ENCODE results near the gene EML2.

Gene EML2

DNA sequence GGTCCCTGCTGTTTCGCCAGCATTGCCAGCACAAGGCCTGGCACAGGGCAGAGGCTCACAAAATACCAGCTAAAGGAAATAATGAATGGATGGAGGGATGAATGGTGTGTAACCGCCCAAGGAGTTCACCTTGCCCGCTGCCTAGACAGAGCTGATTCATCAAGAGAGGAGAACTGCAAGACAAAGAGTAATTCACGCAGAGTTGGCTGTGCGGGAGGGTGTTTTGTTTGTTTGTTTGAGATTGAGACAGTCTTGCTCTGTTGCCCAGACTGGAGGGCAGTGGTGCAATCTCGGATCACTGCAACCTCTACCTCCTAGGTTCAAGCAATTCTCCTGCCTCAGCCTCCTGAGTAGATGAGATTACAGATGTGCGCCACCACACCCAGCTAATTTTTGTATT, 57.6 kb downstream of the EML2 start:
- no peak for DNase-seq

DNA sequence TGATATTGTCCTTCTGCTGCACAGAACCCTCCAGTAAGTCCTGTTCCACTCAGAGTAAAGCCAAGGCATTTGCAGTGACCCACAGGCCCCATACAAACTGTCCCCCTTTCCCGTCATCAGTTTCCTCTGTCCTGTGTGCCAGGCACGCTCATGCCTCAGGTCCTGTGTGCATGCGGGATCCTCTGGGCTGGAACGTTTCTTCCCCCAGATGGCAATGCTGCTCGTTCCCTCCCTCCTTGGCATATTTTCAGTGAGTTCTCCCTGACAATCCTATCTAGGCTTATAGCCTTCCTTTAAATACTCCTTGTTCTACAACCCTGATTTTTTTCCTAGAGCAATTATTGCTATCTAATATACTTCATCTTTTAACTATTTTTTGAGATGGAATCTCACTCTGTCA, 60.3 kb downstream of the EML2 start:
- DNase-seq, result no peak

DNA sequence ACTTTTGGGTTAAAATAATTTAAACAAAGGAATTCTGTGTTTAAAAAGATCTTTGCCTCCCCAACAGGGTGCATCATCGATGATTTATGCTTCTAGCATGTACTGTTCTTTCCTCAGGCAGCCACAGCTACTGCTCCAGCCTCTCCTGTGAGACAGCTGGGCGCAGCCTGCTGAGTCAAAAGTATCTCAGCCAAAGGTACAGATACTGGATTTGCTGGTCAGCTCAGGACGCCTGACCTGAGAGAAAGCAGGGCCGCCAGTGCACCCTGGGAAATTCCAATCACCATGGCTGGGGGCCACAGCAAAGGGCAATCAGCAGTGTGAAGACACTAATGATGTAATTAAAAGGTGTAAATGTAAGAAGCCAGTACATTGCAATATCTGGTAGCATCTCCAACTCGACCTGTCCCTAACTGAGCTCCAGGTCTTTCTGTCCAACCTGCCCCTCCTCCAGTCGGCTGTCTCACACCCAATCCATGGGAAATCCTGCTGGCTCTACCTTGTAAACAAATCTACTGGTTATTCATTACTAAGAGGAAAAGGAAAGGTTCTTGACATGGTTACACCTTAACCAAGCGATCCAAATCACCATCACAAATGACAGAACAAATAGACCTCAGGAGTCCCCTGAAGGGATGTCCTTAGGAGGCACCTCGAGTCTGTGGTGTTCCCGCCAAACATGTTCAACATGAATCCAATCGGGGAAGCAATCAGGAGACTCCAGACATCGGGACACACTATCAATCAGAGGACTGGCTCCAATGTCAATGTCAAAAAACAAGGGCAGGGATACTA, 61.9 kb downstream of the EML2 start:
- no peak for DNase-seq

DNA sequence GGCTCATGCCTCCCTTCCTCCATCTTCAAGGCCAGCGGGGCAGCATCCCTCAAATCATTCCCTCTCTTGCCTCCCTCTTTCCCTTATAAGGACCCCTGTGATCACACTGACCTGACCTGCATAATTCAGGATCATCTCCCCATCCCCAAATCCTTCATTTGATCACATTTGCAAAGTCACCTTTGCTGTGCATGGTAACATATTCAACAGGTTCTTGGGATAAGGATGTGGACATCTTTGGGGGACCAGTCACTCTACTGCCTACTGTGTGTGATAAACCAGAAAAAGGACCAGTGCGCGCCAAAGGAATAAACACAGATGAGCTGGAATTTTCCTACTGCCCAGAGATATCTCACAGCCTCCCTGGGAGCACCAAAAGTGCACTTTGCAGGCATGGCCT, 62.5 kb downstream of the EML2 start:
- DNase-seq, result no peak

DNA sequence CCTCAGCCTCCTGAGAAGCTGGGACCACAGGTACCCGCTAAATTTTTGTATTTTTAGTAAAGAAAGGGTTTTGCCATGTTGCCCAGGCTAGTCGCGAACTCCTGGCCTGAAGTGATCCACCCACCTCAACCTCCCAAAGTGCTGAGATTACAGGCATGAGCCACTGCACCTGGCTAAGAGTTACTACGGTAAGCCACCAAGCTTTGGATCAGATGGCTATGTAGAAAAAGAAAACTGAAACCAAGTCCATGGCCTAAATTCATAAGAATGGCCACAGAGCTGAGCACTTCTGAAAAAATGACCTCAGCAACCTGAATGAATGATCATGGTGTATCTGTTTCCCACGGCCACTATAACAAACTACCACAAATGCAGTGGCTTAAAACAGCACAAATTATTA, 64.0 kb downstream of the EML2 start:
- no peak for DNase-seq

DNA sequence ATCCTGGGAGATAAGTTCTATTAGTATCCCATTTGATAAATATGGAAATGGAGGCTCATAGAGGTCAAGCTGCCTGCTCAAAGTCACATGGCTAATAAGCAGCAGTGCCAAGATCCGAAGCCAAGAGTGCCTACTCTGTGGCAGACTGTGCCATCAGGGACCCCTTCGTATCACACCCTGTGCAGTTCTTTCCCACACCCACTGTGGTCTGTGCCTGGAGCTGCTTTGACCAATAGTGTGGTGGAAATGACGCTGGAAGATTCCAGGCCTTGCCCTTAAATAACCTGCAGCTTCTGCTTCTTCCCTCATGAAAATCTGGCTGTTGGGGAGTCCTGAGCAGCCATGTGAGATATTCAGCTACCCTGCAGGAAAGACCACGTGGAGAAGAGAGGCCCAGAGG, 64.7 kb downstream of the EML2 start:
- no peak for DNase-seq

DNA sequence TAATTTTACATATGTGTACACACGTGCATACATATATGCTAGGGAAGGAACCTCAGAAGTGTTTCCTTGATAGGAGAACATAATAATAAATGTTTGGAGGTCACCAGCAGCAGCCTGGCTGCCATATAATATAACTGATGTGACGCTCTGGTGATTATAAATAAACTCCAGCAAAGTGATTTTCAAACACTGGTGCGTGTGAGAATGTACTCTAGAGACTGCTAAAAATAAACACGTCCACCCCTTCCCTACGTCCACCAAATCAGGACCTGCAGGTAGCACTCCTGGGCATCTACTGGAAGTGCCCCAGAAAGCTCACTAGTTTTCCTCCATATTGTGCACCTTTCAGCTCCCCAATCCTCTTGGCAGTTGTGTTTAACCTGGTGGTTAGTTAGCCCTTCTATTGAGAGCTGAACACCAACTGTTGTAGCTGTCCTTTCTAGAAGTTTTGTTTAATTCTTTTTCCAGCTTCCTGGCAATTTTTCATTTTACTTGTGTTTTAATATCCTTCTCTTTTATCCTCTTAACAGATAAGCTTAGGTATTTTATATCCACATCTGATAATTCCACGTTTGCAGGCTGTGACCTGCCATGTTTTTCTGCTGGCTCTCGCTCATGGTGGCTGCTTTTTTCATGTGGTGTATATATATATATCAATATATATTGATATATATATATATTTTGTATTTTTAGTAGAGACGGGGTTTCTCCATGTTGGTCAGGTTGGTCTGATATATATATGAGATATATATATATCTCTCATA, 67.6 kb downstream of the EML2 start:
- no peak for DNase-seq

DNA sequence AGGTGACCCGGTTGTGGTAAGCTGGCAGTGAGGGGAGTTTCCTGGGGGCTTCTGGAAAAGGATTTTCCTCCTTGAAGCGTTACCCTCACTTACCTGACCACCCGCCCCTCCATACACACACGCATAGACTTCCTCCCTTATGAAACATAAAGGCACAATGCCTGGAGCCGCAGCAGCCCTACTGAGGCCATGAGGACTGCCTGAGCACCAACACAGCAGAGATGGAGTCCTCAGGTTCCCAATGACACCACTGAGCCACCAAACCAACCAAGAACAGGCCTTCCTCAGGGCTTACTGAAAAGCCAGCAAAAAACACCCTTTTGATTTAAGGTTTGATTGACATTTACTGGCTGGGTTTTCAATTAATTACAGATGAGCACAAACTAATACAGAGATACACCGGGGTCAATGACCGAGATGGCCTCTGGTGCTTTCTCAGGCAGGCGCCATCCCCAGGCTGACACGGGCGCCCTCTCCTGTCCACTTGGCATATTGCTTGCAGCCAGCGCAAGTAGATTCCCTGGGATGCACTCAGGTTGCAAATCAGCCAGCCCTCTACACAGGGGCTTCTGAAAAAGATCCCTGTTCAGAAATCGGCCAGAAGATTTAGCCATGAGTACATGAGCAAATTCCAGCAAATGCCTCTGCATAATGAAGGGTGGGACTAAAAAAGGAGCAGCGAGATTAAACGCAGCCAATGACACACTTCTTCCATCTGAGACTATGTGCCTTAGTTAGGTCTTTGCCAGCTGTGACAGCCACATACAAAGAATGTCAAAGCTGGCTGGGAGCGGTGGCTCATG, 69.4 kb downstream of the EML2 start:
- no peak for DNase-seq

DNA sequence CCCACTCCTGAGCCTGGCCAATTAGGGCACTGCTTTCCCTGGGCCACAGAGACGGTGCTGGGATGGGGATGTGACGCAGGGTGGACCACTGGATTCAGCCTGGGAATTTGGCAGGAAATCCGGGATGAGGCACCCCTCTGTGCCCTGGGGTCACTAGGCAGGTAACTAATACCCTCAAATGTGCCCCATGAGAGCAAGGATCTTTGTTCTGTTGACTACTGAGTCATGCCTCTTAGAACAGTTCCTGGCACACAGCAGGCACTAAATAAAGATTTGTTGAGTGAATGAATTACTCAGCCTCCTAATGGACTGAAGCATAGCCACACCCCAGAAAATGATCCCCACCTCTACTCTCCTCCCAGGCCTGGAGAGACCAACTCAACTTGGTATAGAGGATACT, 70.5 kb downstream of the EML2 start:
- no peak for DNase-seq

DNA sequence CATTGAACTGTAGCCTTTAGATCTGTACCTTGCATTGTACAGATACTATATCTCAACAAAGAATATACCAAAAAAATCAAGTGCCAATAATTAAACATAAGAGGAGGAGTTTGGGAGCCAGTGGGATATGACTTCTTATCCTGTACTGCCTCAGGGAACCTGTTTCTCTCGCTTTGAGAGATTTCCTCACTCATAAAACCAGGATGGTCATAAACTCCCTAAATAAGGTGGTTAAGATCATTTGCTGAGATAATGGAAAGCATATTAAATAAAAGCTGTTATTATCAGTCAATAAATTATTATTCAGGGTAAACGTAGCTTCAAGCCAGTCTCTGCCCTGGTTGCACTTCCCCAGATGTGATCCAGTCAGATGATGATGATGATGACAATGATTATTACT, 71.6 kb downstream of the EML2 start:
- no peak for DNase-seq

DNA sequence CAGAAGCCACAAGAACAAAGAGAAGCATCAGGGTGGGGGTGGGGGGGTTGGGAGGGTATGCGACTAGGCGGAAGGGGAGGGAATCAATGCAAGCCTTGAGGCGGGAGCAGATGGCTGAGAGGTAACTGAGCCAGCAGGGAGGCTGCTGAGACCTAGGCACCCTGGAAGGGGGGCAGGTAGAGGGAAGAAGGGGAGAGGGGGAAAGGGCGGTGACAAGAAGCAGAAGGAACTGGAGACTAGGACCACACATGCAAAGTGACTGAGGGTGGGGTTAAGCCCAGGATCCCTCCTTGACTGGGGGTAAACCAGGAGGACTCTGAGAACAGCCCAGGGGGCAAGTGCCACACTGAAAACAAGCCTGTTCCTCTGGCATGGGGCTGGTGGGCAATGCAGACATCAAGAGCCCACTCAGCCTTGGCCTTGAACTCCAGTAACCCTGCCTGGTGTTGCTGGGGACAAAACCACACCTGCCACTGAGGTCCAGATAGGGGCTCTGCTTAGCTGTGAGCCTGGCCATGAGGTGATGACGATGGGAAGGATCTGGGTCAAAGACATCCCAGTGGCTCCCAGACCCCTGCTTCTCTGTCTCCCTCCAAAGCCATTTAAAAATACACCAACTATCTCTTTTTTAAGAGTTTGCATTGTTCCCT, 74.9 kb downstream of the EML2 start:
- DNase-seq, result no peak

DNA sequence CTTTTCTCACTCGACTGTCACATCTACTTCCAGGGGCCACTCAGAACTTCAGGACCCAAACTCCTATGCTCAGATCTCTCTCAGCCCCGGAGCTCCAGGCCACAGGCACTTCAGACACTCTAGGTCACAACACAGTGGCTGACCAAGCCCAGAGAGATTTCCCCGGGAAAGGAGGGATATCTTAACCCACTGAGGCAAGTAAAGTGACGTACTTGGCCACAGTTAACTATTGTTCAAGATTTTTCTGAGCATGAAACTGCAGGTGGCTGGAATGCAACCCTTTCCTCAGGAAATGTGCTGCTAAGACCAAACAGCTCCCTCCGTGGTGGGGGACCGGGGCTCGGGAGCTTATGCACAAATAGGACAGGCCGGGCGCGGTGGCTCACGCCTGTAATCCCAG, 78.5 kb downstream of the EML2 start:
- DNase-seq, result no peak

DNA sequence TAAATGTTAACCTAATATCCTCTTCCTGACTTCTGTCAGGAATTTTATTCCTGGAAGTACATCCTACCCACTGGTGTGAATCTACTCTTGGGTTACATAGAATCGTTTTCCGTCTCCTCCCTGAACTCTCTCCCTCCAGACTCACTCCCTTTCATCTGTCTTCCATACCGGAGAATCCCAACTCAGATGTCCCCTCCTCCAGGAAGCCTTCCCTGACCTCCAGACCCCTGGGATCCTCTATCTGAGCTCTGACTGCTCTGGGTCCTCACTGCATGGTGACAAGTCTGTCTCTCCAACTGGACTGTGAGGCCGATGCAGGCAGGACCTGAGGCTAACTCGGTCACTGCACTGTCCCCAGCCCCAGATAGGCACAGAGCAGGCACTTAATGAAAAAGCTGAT, 79.2 kb downstream of the EML2 start:
- DNase-seq, result no peak

All from NCI-H1417 treated with DMSO at 0.1 percent for 48 hours (cell line).